Activated B cell treated with CpG ODN at 0.5 μM for 24 hours (primary cell): Measurements from ENCODE around the gene ARHGAP26. TPM values are rescaled to one million over a fixed set of nuclear protein-coding genes. Genes with fewer than 3 reads are reported as not detected.
A peak's percentile ranks its signal among the peaks of the same experiment; 100 is the strongest.

Experiments used
- ATAC-seq: fragments of 200-7000 bp; cut with Tn5 transposase; one replicate; pipeline ENCODE4 v1.10.0; 2021; ENCODE audit warnings: low read depth, mild to moderate bottlenecking, moderate library complexity
- CTCF ChIA-PET: fragments of 350-600 bp; sonication (Branson Sonifier 250); formaldehyde crosslinking; loops from one replicate; lab custom pipeline; 2021; ENCODE audit warnings: antibody characterized with exemption; lab: Charles Lee
- POLR2A ChIA-PET: fragments of 350-600 bp; sonication (Branson Sonifier 250); formaldehyde crosslinking; loops from one replicate; lab custom pipeline; 2021; ENCODE audit warnings: antibody characterized with exemption; lab: Charles Lee
- DNase-seq: peaks from one replicate; pipeline ENCODE4 v3.0.0; 2022
- H3K27ac Mint-ChIP-seq: one replicate; pipeline ENCODE4 v1.8.0; 2020; ENCODE audit warnings: mixed read lengths
- H3K27me3 Mint-ChIP-seq: one replicate; pipeline ENCODE4 v1.8.0; 2021; ENCODE audit warnings: mixed read lengths
- H3K36me3 Mint-ChIP-seq: one replicate; pipeline ENCODE4 v1.8.0; 2021; ENCODE audit warnings: low read depth, mixed read lengths
- H3K4me1 Mint-ChIP-seq: one replicate; pipeline ENCODE4 v1.8.0; 2021; ENCODE audit warnings: mixed read lengths
- H3K4me3 Mint-ChIP-seq: one replicate; pipeline ENCODE4 v1.8.0; 2020; ENCODE audit warnings: mild to moderate bottlenecking, mixed read lengths
- H3K9me3 Mint-ChIP-seq: one replicate; pipeline ENCODE4 v1.8.0; 2020; ENCODE audit warnings: mixed read lengths
- CTCF ChIP-seq: fragments of 200-600 bp; IDR thresholded peaks from one replicate; pipeline ENCODE4 v1.8.0; 2022; ENCODE audit warnings: antibody characterized with exemption, mild to moderate bottlenecking
- intact Hi-C: fragments of 100-400 bp; cut with micrococcal nuclease; formaldehyde crosslinking; loops from one replicate; pipeline ENCODE4 v1.15.1; 2024
- total RNA-seq: library from RNA; stranded (reverse); gene quantifications from 2 replicates; pipeline ENCODE4 v1.2.3, GENCODE V29; 2022

ARHGAP26 gene
- total RNA-seq, 1 donor from 2014 or later = 20.9 TPM

GRCh38 chr5:143220748-143221251, 450.6 kb downstream of the ARHGAP26 start:
- Mint-ChIP-seq H3K36me3 (peaks cover 4% of the 10 kb centered on the region), H3K4me1 (peaks cover 39% of the 10 kb centered on the region), H3K27ac (peak overlapping the region; percentile 14), H3K27me3 (no peaks in the 10 kb centered on the region), H3K4me3 (peak overlapping the region; percentile 33), H3K9me3 (no peaks in the 10 kb centered on the region)
- no peak for TF ChIP-seq CTCF
- ATAC-seq = no peak
- DNase-seq = no peak
- intact Hi-C loops = no loop called here
- CTCF ChIA-PET = no interaction called here
- POLR2A ChIA-PET = interaction anchor here (0.6 to 0.8 kb wide), 2 partner anchors 65 to 1371 kb away, joined by 3 to 7 read pairs; no protein-coding TSS in a partner anchor

DNA sequence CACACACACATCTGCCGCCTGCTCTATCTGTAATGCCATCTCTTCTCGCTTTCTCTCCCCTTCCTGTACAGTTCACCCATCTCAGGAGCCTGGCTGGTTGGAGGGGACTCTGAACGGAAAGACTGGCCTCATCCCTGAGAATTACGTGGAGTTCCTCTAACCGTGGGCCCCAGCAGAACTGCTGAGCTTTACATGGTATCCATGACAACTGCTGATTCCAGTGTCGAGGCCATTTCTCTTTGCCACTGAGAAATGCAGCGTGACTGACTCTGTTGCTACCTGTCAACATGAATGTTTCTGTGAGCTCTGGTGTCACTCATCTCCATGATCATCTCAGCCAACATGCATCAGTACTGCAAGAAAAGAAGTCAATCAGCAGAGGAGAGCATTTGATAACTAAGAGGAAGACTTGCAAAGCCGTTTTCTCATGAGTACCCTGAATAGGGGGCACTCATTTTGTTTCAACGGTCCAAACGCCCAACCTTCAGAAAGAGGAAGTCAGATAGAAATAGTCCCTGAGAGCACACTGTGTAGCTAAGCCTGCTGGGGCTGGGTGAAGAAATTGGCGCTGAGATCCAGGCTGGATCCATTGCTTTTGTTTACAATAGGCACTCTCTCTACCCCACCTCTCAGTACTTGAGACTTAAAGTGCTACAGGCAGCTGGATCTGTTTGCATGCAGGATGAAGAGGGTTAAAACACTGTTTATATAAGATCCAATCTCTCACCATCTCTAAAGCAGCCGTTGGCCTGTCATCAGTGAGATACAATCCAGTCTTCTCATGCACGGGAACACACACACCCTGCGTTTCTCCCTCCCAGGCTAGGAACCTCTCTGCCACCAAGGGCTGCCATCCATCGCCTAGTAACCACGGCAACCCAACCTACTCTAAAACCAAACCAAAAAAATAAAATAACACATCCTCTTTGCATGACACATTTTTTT, 452.4 kb downstream of the ARHGAP26 start:
- CTCF ChIA-PET = interaction anchor here (1.3 kb wide), 1 partner anchor 181 kb away, joined by 3 read pairs; the partner anchor contains the start of gene NR3C1
- no peaks in the 10 kb centered on the region for H3K27me3 Mint-ChIP-seq
- H3K4me1 Mint-ChIP-seq = peaks cover 39% of the 10 kb centered on the region
- H3K4me3 Mint-ChIP-seq = peak overlapping the region; percentile 64
- H3K36me3 Mint-ChIP-seq = no peaks in the 10 kb centered on the region
- DNase-seq = peak; percentile 20
- peak; percentile 91 for ATAC-seq
- H3K9me3 Mint-ChIP-seq = no peaks in the 10 kb centered on the region
- peak overlapping the region; percentile 75 for H3K27ac Mint-ChIP-seq
- intact Hi-C loops = loop anchor here (2.0 kb wide), 1 partner anchor 180 kb away; the partner anchor contains the start of gene NR3C1
- TF ChIP-seq CTCF = no peak
- POLR2A ChIA-PET = interaction anchor here (0.5 to 2.4 kb wide), 5 partner anchors 8 to 394 kb away, joined by 3 to 9 read pairs (median 4); partner anchors contain the start of gene NR3C1

- peaks cover 43% of the 10 kb centered on the region for H3K4me1 Mint-ChIP-seq
- POLR2A ChIA-PET = no interaction called here
These were observed 454.5 kb downstream of the ARHGAP26 start for GRCh38 chr5:143224672-143225071.

GRCh38 chr5:143225511-143225910, 455.3 kb downstream of the ARHGAP26 start:
- H3K27ac Mint-ChIP-seq = no peak overlapping the region
- POLR2A ChIA-PET = no interaction called here

More at GRCh38 chr5:143224672-143225071, 454.5 kb downstream of the ARHGAP26 start:
- Mint-ChIP-seq H3K36me3 (no peaks in the 10 kb centered on the region), H3K27me3 (no peaks in the 10 kb centered on the region), H3K27ac (no peak overlapping the region), H3K4me3 (no peak overlapping the region), H3K9me3 (no peaks in the 10 kb centered on the region)
- no peak for TF ChIP-seq CTCF
- intact Hi-C loops = no loop called here
- CTCF ChIA-PET = no interaction called here
- ATAC-seq = no peak
- DNase-seq = no peak

More at GRCh38 chr5:143225511-143225910, 455.3 kb downstream of the ARHGAP26 start:
- no peak for DNase-seq
- peaks cover 47% of the 10 kb centered on the region for H3K4me1 Mint-ChIP-seq
- intact Hi-C loops = no loop called here
- ATAC-seq = no peak
- no peaks in the 10 kb centered on the region for H3K9me3 Mint-ChIP-seq
- no peak overlapping the region for H3K4me3 Mint-ChIP-seq
- no peak for TF ChIP-seq CTCF
- no peaks in the 10 kb centered on the region for H3K36me3 Mint-ChIP-seq
- no peaks in the 10 kb centered on the region for H3K27me3 Mint-ChIP-seq
- CTCF ChIA-PET = no interaction called here
